IMR-90 (cell line): Measurements from ENCODE around the gene C16orf90.

Experiments
- BHLHE40 ChIP-seq: fragments of 150-350 bp; IDR thresholded peaks from 2 replicates; pipeline ENCODE4 v1.6.1; 2016; ENCODE audit warnings: mild to moderate bottlenecking, low read depth, low read length
- CEBPB ChIP-seq: IDR thresholded peaks from 2 replicates; pipeline ENCODE4 v1.6.1; 2012; ENCODE audit warnings: low read depth, low read length, improper control_type of control experiment
- CHD1 ChIP-seq: IDR thresholded peaks from 2 replicates; pipeline ENCODE4 v1.6.1; 2012; ENCODE audit warnings: low read depth, low read length, improper control_type of control experiment
- CTCF ChIP-seq: conservative IDR thresholded peaks from 2 replicates; pipeline ENCODE4 v1.5.1; 2012; ENCODE audit warnings: mild to moderate bottlenecking, low read depth, low read length, improper control_type of control experiment
- MAFK ChIP-seq: IDR thresholded peaks from 2 replicates; pipeline ENCODE4 v1.6.1; 2012; ENCODE audit warnings: low read depth, low read length, improper control_type of control experiment
- MAZ ChIP-seq: IDR thresholded peaks from 2 replicates; pipeline ENCODE4 v1.6.1; 2012; ENCODE audit warnings: low read depth, mild to moderate bottlenecking, low read length, improper control_type of control experiment, moderate library complexity, borderline replicate concordance
- MXI1 ChIP-seq: IDR thresholded peaks from 2 replicates; pipeline ENCODE4 v1.6.1; 2012; ENCODE audit warnings: low read depth, mild to moderate bottlenecking, low read length, moderate library complexity, borderline replicate concordance
- NFE2L2 ChIP-seq: fragments of 150-350 bp; IDR thresholded peaks from 2 replicates; pipeline ENCODE4 v1.6.1; 2016; ENCODE audit warnings: low read depth, mild to moderate bottlenecking, low read length
- POLR2A ChIP-seq: IDR thresholded peaks from 2 replicates; pipeline ENCODE4 v1.6.1; 2012; ENCODE audit warnings: mild to moderate bottlenecking, low read depth, low read length
- RAD21 ChIP-seq: IDR thresholded peaks from 2 replicates; pipeline ENCODE4 v1.6.1; 2012; ENCODE audit warnings: low read length, improper control_type of control experiment
- RCOR1 ChIP-seq: IDR thresholded peaks from 2 replicates; pipeline ENCODE4 v1.6.1; 2012; ENCODE audit warnings: mild to moderate bottlenecking, low read length, improper control_type of control experiment; ENCODE audit not compliant: insufficient replicate concordance
- RFX5 ChIP-seq: IDR thresholded peaks from 2 replicates; pipeline ENCODE4 v1.8.0; 2012; ENCODE audit warnings: low read depth, mild to moderate bottlenecking, low read length, moderate library complexity
- SMC3 ChIP-seq: fragments of 150-350 bp; IDR thresholded peaks from 2 replicates; pipeline ENCODE4 v1.6.1; 2016; ENCODE audit warnings: low read depth, mild to moderate bottlenecking, antibody characterized with exemption, low read length, moderate library complexity
- USF2 ChIP-seq: fragments of 150-350 bp; IDR thresholded peaks from 2 replicates; pipeline ENCODE4 v1.6.1; 2017; ENCODE audit warnings: mild to moderate bottlenecking, antibody characterized with exemption, low read length, low read depth

DNA sequence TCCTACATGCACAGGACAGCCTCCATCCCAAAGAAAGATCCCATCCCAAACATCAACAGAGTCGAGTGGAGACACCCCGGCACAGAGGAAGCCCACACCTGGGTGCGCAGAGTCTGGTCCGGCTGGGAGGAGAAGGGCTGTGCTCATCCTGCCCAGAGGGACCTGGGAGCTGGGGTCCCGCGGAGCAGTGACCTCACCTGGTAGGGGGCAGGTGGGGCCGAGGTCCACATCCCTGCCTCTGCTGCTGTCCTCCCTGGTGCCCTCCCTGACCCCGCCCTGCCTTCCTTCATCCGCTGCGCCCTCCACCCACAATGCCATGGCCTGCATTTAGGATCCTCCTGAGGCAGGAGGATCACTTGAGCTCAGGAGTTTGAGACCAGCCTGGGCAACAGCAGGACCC, 2.9 kb downstream of the C16orf90 start:
- TF ChIP-seq CTCF (no peak), POLR2A (no peak), MAZ (no peak), SMC3 (no peak), CEBPB (no peak), RAD21 (no peak), MAFK (no peak), NFE2L2 (no peak), BHLHE40 (no peak), RFX5 (no peak), CHD1 (no peak), USF2 (no peak), MXI1 (no peak), RCOR1 (no peak)
